ENCODE results near the gene NLRP10.

The NLRP10 gene

GRCh38 chr11:7973011-7973410 is 7.8 kb upstream of the NLRP10 start:
- no peak for DNase-seq

GRCh38 chr11:7971846-7972245 is 6.6 kb upstream of the NLRP10 start:
- no peak for DNase-seq

- no peak for DNase-seq
These were observed 4.8 kb upstream of the NLRP10 start for GRCh38 chr11:7969756-7970646.

GRCh38 chr11:7968686-7969085 is 3.4 kb upstream of the NLRP10 start:
- DNase-seq: no peak

- DNase-seq: no peak
These were observed 2.6 kb upstream of the NLRP10 start for GRCh38 chr11:7967826-7968225.

- DNase-seq: no peak
These were observed 1.9 kb upstream of the NLRP10 start for GRCh38 chr11:7967097-7967496.

- no peak for DNase-seq
These were observed 374 bp downstream of the NLRP10 start for GRCh38 chr11:7964873-7965272.

GRCh38 chr11:7964261-7964660 is 986 bp downstream of the NLRP10 start:
- no peak for DNase-seq

GRCh38 chr11:7955191-7955590 is 10.1 kb downstream of the NLRP10 start:
- no peak for DNase-seq

- DNase-seq: no peak
These were observed 15.3 kb downstream of the NLRP10 start for GRCh38 chr11:7949934-7950333.

GRCh38 chr11:7944123-7944522 is 21.1 kb downstream of the NLRP10 start:
- no peak for DNase-seq

GRCh38 chr11:7941608-7942007 is 23.6 kb downstream of the NLRP10 start, which contains the start of gene OR10A3:
Gene OR10A3 (minus strand): TSS chr11:7941708. CDS start chr11:7939520, 2,188 bp downstream.
- no peak for DNase-seq

- no peak for DNase-seq
These were observed 24.1 kb downstream of the NLRP10 start for GRCh38 chr11:7941146-7941545.

GRCh38 chr11:7936615-7937014 is 28.6 kb downstream of the NLRP10 start:
- DNase-seq: no peak

GRCh38 chr11:7931168-7931567 is 34.1 kb downstream of the NLRP10 start, which contains the start of gene OR10A6:
Gene OR10A6 (minus strand): TSS chr11:7931268. CDS start chr11:7928662, 2,606 bp downstream.
- DNase-seq: no peak

- DNase-seq: no peak
These were observed 37.6 kb downstream of the NLRP10 start for GRCh38 chr11:7927635-7928034.

GRCh38 chr11:7924536-7924935 is 40.7 kb downstream of the NLRP10 start:
- DNase-seq: no peak

- no peak for DNase-seq
These were observed 47.1 kb downstream of the NLRP10 start for GRCh38 chr11:7918141-7918540.

Measured in activated T-cell treated with anti-CD3 and anti-CD28 coated beads for 4 hours (primary cell).